ENCODE results near the gene BAK1. TPM values are rescaled to one million over a fixed set of nuclear protein-coding genes. Genes with fewer than 3 reads are reported as not detected.

The BAK1 gene
- total and polyA plus RNA-seq, 2 of the 13 experiments (the other 11 are each of a cell fraction or from before 2014, with no cell fraction given): 15.0 to 23.8 TPM

DNA sequence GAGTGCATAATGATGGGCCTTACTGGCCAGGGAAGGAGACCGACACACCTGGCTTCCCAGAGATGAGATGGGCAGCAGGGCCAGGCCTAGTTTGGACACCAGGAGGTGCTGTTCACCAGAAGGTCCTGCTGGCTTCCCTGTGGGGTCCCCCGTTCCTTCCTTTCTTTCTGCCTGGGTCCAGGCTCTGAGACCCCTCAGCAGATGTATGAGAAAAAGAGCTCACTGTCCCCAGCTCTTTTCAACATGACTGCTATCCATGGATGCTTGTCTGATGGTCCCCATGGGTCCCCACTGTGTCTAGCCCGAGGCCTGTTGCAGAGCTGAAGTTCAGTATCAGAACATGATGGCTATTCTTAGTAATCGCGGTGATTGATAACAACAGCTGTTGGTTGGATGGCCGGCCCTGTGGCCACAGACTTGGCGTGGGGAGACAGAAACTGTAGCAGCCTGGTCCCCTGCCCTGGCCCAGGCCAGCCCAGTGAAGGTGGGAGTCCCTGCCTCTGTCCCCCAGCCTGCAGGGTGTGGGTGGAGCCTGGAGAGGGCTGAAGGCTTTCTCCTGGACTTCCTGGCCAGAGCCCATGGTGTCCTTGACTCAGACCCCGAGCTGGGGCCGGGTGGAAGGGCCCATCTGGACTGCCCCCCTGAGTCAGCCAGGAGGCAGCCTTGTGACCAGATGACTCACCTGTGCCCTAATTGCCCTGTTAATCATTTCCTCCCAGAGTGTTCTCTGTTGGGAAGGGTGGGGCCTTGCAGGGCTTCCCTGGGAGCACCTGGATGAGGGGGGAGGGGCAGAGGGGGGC is 9.9 kb upstream of the BAK1 start (continued):
- TF ChIP-seq, protein P1, sequence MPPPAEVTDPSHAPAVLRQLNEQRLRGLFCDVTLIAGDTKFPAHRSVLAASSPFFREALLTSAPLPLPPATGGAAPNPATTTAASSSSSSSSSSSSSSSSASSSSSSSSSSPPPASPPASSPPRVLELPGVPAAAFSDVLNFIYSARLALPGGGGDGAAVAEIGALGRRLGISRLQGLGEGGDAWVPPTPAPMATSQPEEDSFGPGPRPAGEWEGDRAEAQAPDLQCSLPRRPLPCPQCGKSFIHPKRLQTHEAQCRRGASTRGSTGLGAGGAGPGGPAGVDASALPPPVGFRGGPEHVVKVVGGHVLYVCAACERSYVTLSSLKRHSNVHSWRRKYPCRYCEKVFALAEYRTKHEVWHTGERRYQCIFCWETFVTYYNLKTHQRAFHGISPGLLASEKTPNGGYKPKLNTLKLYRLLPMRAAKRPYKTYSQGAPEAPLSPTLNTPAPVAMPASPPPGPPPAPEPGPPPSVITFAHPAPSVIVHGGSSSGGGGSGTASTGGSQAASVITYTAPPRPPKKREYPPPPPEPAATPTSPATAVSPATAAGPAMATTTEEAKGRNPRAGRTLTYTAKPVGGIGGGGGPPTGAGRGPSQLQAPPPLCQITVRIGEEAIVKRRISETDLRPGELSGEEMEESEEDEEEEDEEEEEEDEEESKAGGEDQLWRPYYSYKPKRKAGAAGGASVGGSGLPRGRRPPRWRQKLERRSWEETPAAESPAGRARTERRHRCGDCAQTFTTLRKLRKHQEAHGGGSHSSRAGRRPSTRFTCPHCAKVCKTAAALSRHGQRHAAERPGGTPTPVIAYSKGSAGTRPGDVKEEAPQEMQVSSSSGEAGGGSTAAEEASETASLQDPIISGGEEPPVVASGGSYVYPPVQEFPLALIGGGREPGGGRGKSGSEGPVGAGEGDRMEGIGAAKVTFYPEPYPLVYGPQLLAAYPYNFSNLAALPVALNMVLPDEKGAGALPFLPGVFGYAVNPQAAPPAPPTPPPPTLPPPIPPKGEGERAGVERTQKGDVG (CRISPR knock-in tag; IDR thresholded peaks at IDR 0.05; ENCODE audit: borderline replicate concordance): no peak
- TF ChIP-seq, protein P2, sequence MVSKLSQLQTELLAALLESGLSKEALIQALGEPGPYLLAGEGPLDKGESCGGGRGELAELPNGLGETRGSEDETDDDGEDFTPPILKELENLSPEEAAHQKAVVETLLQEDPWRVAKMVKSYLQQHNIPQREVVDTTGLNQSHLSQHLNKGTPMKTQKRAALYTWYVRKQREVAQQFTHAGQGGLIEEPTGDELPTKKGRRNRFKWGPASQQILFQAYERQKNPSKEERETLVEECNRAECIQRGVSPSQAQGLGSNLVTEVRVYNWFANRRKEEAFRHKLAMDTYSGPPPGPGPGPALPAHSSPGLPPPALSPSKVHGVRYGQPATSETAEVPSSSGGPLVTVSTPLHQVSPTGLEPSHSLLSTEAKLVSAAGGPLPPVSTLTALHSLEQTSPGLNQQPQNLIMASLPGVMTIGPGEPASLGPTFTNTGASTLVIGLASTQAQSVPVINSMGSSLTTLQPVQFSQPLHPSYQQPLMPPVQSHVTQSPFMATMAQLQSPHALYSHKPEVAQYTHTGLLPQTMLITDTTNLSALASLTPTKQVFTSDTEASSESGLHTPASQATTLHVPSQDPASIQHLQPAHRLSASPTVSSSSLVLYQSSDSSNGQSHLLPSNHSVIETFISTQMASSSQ (IDR thresholded peaks at IDR 0.05; ENCODE audit: low read depth): peak; percentile 93
- TF ChIP-seq, protein P2 (CRISPR knock-in tag; IDR thresholded peaks at IDR 0.05; ENCODE audit: borderline replicate concordance): peak; percentile 96
- TF ChIP-seq, protein P3, sequence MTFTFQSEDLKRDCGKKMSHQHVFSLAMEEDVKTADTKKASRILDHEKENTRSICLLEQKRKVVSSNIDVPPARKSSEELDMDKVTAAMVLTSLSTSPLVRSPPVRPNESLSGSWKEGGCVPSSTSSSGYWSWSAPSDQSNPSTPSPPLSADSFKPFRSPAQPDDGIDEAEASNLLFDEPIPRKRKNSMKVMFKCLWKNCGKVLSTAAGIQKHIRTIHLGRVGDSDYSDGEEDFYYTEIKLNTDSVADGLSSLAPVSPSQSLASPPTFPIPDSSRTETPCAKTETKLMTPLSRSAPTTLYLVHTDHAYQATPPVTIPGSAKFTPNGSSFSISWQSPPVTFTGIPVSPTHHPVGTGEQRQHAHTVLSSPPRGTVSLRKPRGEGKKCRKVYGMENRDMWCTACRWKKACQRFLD (CRISPR knock-in tag; IDR thresholded peaks at IDR 0.05; ENCODE audit: borderline replicate concordance): no peak; the same call in 1 of the 2 replicates
- no peak for TF ChIP-seq AKAP8 (CRISPR knock-in tag; IDR thresholded peaks at IDR 0.05)
- no peak for TF ChIP-seq PRMT3 (CRISPR knock-in tag; IDR thresholded peaks at IDR 0.05; ENCODE audit: borderline replicate concordance, low read depth)
- peak; percentile 59; the same call in 1 of the 3 replicates for TF ChIP-seq MXI1 (IDR thresholded peaks at IDR 0.05; ENCODE audit: borderline replicate concordance, low read depth, low read length)
- TF ChIP-seq, protein P4, sequence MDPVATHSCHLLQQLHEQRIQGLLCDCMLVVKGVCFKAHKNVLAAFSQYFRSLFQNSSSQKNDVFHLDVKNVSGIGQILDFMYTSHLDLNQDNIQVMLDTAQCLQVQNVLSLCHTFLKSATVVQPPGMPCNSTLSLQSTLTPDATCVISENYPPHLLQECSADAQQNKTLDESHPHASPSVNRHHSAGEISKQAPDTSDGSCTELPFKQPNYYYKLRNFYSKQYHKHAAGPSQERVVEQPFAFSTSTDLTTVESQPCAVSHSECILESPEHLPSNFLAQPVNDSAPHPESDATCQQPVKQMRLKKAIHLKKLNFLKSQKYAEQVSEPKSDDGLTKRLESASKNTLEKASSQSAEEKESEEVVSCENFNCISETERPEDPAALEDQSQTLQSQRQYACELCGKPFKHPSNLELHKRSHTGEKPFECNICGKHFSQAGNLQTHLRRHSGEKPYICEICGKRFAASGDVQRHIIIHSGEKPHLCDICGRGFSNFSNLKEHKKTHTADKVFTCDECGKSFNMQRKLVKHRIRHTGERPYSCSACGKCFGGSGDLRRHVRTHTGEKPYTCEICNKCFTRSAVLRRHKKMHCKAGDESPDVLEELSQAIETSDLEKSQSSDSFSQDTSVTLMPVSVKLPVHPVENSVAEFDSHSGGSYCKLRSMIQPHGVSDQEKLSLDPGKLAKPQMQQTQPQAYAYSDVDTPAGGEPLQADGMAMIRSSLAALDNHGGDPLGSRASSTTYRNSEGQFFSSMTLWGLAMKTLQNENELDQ (CRISPR knock-in tag; IDR thresholded peaks at IDR 0.05; ENCODE audit: borderline replicate concordance): no peak
- no peak for TF ChIP-seq ADNP (CRISPR knock-in tag; IDR thresholded peaks at IDR 0.05)
- TF ChIP-seq RARA (CRISPR knock-in tag; IDR thresholded peaks at IDR 0.05): peak; percentile 91
- TF ChIP-seq, protein P5, sequence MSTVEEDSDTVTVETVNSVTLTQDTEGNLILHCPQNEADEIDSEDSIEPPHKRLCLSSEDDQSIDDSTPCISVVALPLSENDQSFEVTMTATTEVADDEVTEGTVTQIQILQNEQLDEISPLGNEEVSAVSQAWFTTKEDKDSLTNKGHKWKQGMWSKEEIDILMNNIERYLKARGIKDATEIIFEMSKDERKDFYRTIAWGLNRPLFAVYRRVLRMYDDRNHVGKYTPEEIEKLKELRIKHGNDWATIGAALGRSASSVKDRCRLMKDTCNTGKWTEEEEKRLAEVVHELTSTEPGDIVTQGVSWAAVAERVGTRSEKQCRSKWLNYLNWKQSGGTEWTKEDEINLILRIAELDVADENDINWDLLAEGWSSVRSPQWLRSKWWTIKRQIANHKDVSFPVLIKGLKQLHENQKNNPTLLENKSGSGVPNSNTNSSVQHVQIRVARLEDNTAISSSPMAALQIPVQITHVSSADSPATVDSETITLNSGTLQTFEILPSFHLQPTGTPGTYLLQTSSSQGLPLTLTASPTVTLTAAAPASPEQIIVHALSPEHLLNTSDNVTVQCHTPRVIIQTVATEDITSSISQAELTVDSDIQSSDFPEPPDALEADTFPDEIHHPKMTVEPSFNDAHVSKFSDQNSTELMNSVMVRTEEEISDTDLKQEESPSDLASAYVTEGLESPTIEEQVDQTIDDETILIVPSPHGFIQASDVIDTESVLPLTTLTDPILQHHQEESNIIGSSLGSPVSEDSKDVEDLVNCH (CRISPR knock-in tag; IDR thresholded peaks at IDR 0.05): no peak; the same call in 1 of the 2 replicates
- TF ChIP-seq, protein P6, sequence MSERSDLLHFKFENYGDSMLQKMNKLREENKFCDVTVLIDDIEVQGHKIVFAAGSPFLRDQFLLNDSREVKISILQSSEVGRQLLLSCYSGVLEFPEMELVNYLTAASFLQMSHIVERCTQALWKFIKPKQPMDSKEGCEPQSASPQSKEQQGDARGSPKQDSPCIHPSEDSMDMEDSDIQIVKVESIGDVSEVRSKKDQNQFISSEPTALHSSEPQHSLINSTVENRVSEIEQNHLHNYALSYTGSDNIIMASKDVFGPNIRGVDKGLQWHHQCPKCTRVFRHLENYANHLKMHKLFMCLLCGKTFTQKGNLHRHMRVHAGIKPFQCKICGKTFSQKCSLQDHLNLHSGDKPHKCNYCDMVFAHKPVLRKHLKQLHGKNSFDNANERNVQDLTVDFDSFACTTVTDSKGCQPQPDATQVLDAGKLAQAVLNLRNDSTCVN (CRISPR knock-in tag; IDR thresholded peaks at IDR 0.05; ENCODE audit: borderline replicate concordance): no peak

Data from HepG2 (cell line).